Superior temporal gyrus (tissue), 1 donor: ENCODE results near the gene DEUP1.
"Not testable (repeated sequence)": the region's sequence is repeated elsewhere in the genome, so short reads cannot be mapped to it uniquely, and the experiment has no call there.

Source experiments
- DNase-seq: peaks from one replicate; pipeline ENCODE4 v3.0.0-alpha.2; 2016; ENCODE audit errors: extremely low spot score

The DEUP1 gene

GRCh38 chr11:93330446-93330984 is at the start of gene DEUP1:
TSS of gene DEUP1 (plus strand) at chr11:93330742. CDS start at chr11:93332260, 1,518 bp downstream.
- no peak for DNase-seq

GRCh38 chr11:93285430-93285829 is 45.1 kb upstream of the DEUP1 start:
- no peak for DNase-seq

GRCh38 chr11:93287434-93287833 is 43.1 kb upstream of the DEUP1 start:
- DNase-seq: no peak

GRCh38 chr11:93288079-93288478 is 42.5 kb upstream of the DEUP1 start:
- no peak for DNase-seq

GRCh38 chr11:93288767-93289166 is 41.8 kb upstream of the DEUP1 start:
- DNase-seq: no peak

- DNase-seq: no peak
Observed at GRCh38 chr11:93289782-93290463, 40.6 kb upstream of the DEUP1 start.

GRCh38 chr11:93291110-93291509 is 39.4 kb upstream of the DEUP1 start:
- no peak for DNase-seq

GRCh38 chr11:93291898-93292297 is 38.6 kb upstream of the DEUP1 start:
- no peak for DNase-seq

GRCh38 chr11:93295921-93296575 is 34.5 kb upstream of the DEUP1 start:
- no peak for DNase-seq

- no peak for DNase-seq
Observed at GRCh38 chr11:93303689-93304088, 26.9 kb upstream of the DEUP1 start.

- not testable (repeated sequence) for DNase-seq
Observed at GRCh38 chr11:93314399-93314798, 16.1 kb upstream of the DEUP1 start.

GRCh38 chr11:93319224-93319839 is 11.2 kb upstream of the DEUP1 start:
- DNase-seq: no peak

GRCh38 chr11:93320230-93320629 is 10.3 kb upstream of the DEUP1 start:
- DNase-seq: no peak

GRCh38 chr11:93322207-93322606 is 8.3 kb upstream of the DEUP1 start:
- no peak for DNase-seq

- DNase-seq: no peak
Observed at GRCh38 chr11:93323747-93324146, 6.8 kb upstream of the DEUP1 start.

- no peak for DNase-seq
Observed at GRCh38 chr11:93324500-93324899, 6.0 kb upstream of the DEUP1 start.

GRCh38 chr11:93326681-93327080 is 3.9 kb upstream of the DEUP1 start:
- no peak for DNase-seq

- DNase-seq: no peak
Observed at GRCh38 chr11:93329936-93330445, 551 bp upstream of the DEUP1 start.

- DNase-seq: no peak
Observed at GRCh38 chr11:93340223-93340622, 9.7 kb downstream of the DEUP1 start.

- no peak for DNase-seq
Observed at GRCh38 chr11:93344855-93345333, 14.4 kb downstream of the DEUP1 start.

- no peak for DNase-seq
Observed at GRCh38 chr11:93348930-93349329, 18.4 kb downstream of the DEUP1 start.

- DNase-seq: no peak
Observed at GRCh38 chr11:93350835-93351234, 20.3 kb downstream of the DEUP1 start.
